HEK293 (cell line): Measurements from ENCODE around the gene FAM228B.
A peak's percentile ranks its signal among the peaks of the same experiment; 100 is the strongest.

Source experiments
- CTCF ChIA-PET: fragments of 350-600 bp; formaldehyde crosslinking; extraction: SDS; loops from one replicate; lab custom pipeline; 2021; ENCODE audit warnings: antibody characterized with exemption; lab: Yijun Ruan, JAX
- POLR2A ChIA-PET: fragments of 300-600 bp; formaldehyde crosslinking; extraction: SDS; loops from one replicate; lab custom pipeline; 2020; ENCODE audit warnings: antibody characterized with exemption, inconsistent platforms; lab: Yijun Ruan, JAX
- H3K27ac ChIP-seq: fragments of 200-500 bp; sonication (Bioruptor generic); 2 replicates; pipeline ENCODE4 v1.5.1; 2014; ENCODE audit warnings: low read depth, low read length, control low read depth, inconsistent platforms; ENCODE audit errors: extremely low read depth
- H3K36me3 ChIP-seq, 2 experiments: fragments of 200-500 bp in 1 of 2; sonication (Bioruptor generic) in 1 of 2; 1 replicate in 1 of 2; 2 replicates in 1 of 2; pipeline ENCODE4 v1.5.1; 2014 to 2017; ENCODE audit warnings: inconsistent platforms in 2 of 2, low read length in 2 of 2; ENCODE audit not compliant: control insufficient read depth in 2 of 2, insufficient read depth in 1 of 2
- H3K4me1 ChIP-seq: fragments of 200-500 bp; sonication (Bioruptor generic); 2 replicates; pipeline ENCODE4 v1.5.1; 2014; ENCODE audit warnings: mild to moderate bottlenecking, low read length, inconsistent platforms; ENCODE audit not compliant: control insufficient read depth, insufficient read depth
- H3K4me3 ChIP-seq: 2 replicates; pipeline ENCODE4 v1.5.1; 2011; ENCODE audit warnings: low read depth, mild to moderate bottlenecking, control low read depth, low read length, moderate library complexity
- H3K9me3 ChIP-seq: fragments of 200-500 bp; sonication (Bioruptor generic); 2 replicates; pipeline ENCODE4 v1.5.1; 2014; ENCODE audit warnings: low read depth, low read length, inconsistent platforms; ENCODE audit not compliant: control insufficient read depth, insufficient read depth
- GLI4 ChIP-seq: fragments of 450-650 bp; formaldehyde crosslinking; IDR thresholded peaks from 2 replicates; pipeline ENCODE4 v1.5.1; 2016; ENCODE audit warnings: missing biosample characterization, missing genetic modification characterization
- GLIS1 ChIP-seq: fragments of 450-650 bp; formaldehyde crosslinking; IDR thresholded peaks from 2 replicates; pipeline ENCODE4 v1.5.1; 2016; ENCODE audit warnings: missing biosample characterization, missing genetic modification characterization
- HOXC10 ChIP-seq: sonication (generic); formaldehyde crosslinking; IDR thresholded peaks from 2 replicates; pipeline ENCODE4 v1.8.1; 2023; ENCODE audit warnings: mild to moderate bottlenecking, missing genetic modification reagents
- KLF7 ChIP-seq: fragments of 450-650 bp; formaldehyde crosslinking; IDR thresholded peaks from 2 replicates; pipeline ENCODE4 v1.5.1; 2016; ENCODE audit warnings: missing biosample characterization, missing genetic modification characterization, borderline replicate concordance
- KLF8 ChIP-seq: fragments of 450-650 bp; formaldehyde crosslinking; IDR thresholded peaks from 2 replicates; pipeline ENCODE4 v1.5.1; 2016; ENCODE audit warnings: missing biosample characterization, missing genetic modification characterization
- PBX3 ChIP-seq: sonication (generic); formaldehyde crosslinking; IDR thresholded peaks from 2 replicates; pipeline ENCODE4 v1.8.1; 2022; ENCODE audit warnings: mild to moderate bottlenecking, moderate library complexity, missing genetic modification reagents
- WT1 ChIP-seq: fragments of 450-650 bp; formaldehyde crosslinking; IDR thresholded peaks from 2 replicates; pipeline ENCODE4 v1.5.1; 2016; ENCODE audit warnings: missing biosample characterization, missing genetic modification characterization
- ZIC2 ChIP-seq: fragments of 450-650 bp; formaldehyde crosslinking; IDR thresholded peaks from 2 replicates; pipeline ENCODE4 v1.5.1; 2016; ENCODE audit warnings: missing biosample characterization, missing genetic modification characterization
- ZNF140 ChIP-seq: fragments of 450-650 bp; formaldehyde crosslinking; IDR thresholded peaks from 2 replicates; pipeline ENCODE4 v1.5.1; 2016; ENCODE audit warnings: missing biosample characterization, missing genetic modification characterization
- ZNF169 ChIP-seq: fragments of 450-650 bp; formaldehyde crosslinking; IDR thresholded peaks from 2 replicates; pipeline ENCODE4 v1.5.1; 2016; ENCODE audit warnings: missing biosample characterization, missing genetic modification characterization
- ZNF174 ChIP-seq: fragments of 450-650 bp; formaldehyde crosslinking; IDR thresholded peaks from 2 replicates; pipeline ENCODE4 v1.5.0; 2017; ENCODE audit warnings: missing biosample characterization, mild to moderate bottlenecking, missing genetic modification characterization
- ZNF221 ChIP-seq: fragments of 450-650 bp; formaldehyde crosslinking; IDR thresholded peaks from 2 replicates; pipeline ENCODE4 v1.5.1; 2017; ENCODE audit warnings: missing biosample characterization, missing genetic modification characterization, borderline replicate concordance
- ZNF292 ChIP-seq: fragments of 450-650 bp; formaldehyde crosslinking; IDR thresholded peaks from 2 replicates; pipeline ENCODE4 v1.5.1; 2016; ENCODE audit warnings: low read depth, missing biosample characterization, missing genetic modification characterization, borderline replicate concordance
- ZNF362 ChIP-seq: fragments of 450-650 bp; formaldehyde crosslinking; IDR thresholded peaks from 2 replicates; pipeline ENCODE4 v1.5.1; 2016; ENCODE audit warnings: missing biosample characterization, missing genetic modification characterization
- ZNF391 ChIP-seq: fragments of 450-650 bp; formaldehyde crosslinking; IDR thresholded peaks from 2 replicates; pipeline ENCODE4 v1.5.1; 2016; ENCODE audit warnings: low read depth, missing biosample characterization, missing genetic modification characterization, borderline replicate concordance
- ZNF416 ChIP-seq: fragments of 450-650 bp; formaldehyde crosslinking; IDR thresholded peaks from 2 replicates; pipeline ENCODE4 v1.5.1; 2016; ENCODE audit warnings: missing biosample characterization, missing genetic modification characterization
- ZNF514 ChIP-seq: fragments of 450-650 bp; formaldehyde crosslinking; IDR thresholded peaks from 2 replicates; pipeline ENCODE4 v1.5.1; 2016; ENCODE audit warnings: missing biosample characterization, missing genetic modification characterization
- ZNF585B ChIP-seq: fragments of 450-650 bp; formaldehyde crosslinking; IDR thresholded peaks from 2 replicates; pipeline ENCODE4 v1.5.1; 2016; ENCODE audit warnings: missing biosample characterization, missing genetic modification characterization
- ZNF626 ChIP-seq: fragments of 450-650 bp; sonication (Bioruptor Pico); formaldehyde crosslinking; IDR thresholded peaks from 2 replicates; pipeline ENCODE4 v1.5.1; 2018; ENCODE audit warnings: missing biosample characterization, missing genetic modification characterization, inconsistent platforms
- ZSCAN18 ChIP-seq: fragments of 450-650 bp; formaldehyde crosslinking; IDR thresholded peaks from 2 replicates; pipeline ENCODE4 v1.5.1; 2016; ENCODE audit warnings: missing biosample characterization, missing genetic modification characterization

The FAM228B gene

GRCh38 chr2:24204505-24204904, 81.2 kb downstream of the FAM228B start:
- no peaks in the 10 kb centered on the region for H3K4me1 ChIP-seq
- CTCF ChIA-PET: no interaction called here
- POLR2A ChIA-PET: no interaction called here
- peaks cover 0 to 35% of the 10 kb centered on the region in 2 experiments; a peak in 2 of 3 replicates for H3K36me3 ChIP-seq
- TF ChIP-seq PBX3 (no peak), ZNF140 (tag by site-specific recombination) (no peak), KLF8 (tag by site-specific recombination) (no peak), ZNF221 (tag by site-specific recombination) (no peak), ZNF174 (tag by site-specific recombination) (no peak), ZNF362 (tag by site-specific recombination) (no peak), ZNF292 (tag by site-specific recombination) (no peak)
- no peak overlapping the region for H3K27ac ChIP-seq
- no peaks in the 10 kb centered on the region for H3K9me3 ChIP-seq
- no peak overlapping the region for H3K4me3 ChIP-seq

GRCh38 chr2:24205131-24205530, 81.9 kb downstream of the FAM228B start:
- TF ChIP-seq ZNF391 (tag by site-specific recombination): no peak
- TF ChIP-seq WT1 (tag by site-specific recombination): no peak
- no peak for TF ChIP-seq ZNF626 (tag by site-specific recombination)
- TF ChIP-seq KLF7: no peak
- TF ChIP-seq ZNF416 (tag by site-specific recombination): no peak
- no peak for TF ChIP-seq ZNF514 (tag by site-specific recombination)
- TF ChIP-seq ZNF585B (tag by site-specific recombination): no peak
- TF ChIP-seq ZNF169 (tag by site-specific recombination): no peak
- Histone ChIP-seq H3K4me1 (no peaks in the 10 kb centered on the region), H3K36me3 (peaks cover 0 to 37% of the 10 kb centered on the region in 2 experiments; a peak in 2 of 3 replicates), H3K4me3 (no peak overlapping the region), H3K27ac (no peak overlapping the region), H3K9me3 (no peaks in the 10 kb centered on the region)
- ChIA-PET CTCF (interaction anchor here (0.6 kb wide), 1 partner anchor 277 kb away, joined by 3 read pairs; no protein-coding TSS in a partner anchor), POLR2A (no interaction called here)

- Histone ChIP-seq H3K4me1 (no peaks in the 10 kb centered on the region), H3K4me3 (no peak overlapping the region), H3K36me3 (peaks cover 0 to 43% of the 10 kb centered on the region in 2 experiments; a peak in 2 of 3 replicates), H3K9me3 (no peaks in the 10 kb centered on the region), H3K27ac (no peak overlapping the region)
- CTCF ChIA-PET: no interaction called here
- POLR2A ChIA-PET: no interaction called here
- TF ChIP-seq ZIC2 (peak; percentile 99), GLIS1 (tag by site-specific recombination) (peak; percentile 86), HOXC10 (CRISPR knock-in tag) (no peak)
Observed at GRCh38 chr2:24206242-24206641, 83.0 kb downstream of the FAM228B start.

- TF ChIP-seq GLI4 (tag by site-specific recombination) (peak; percentile 88), ZSCAN18 (tag by site-specific recombination) (no peak)
- Histone ChIP-seq H3K36me3 (peaks cover 0 to 43% of the 10 kb centered on the region in 2 experiments; a peak in 2 of 3 replicates), H3K4me1 (no peaks in the 10 kb centered on the region), H3K27ac (no peak overlapping the region), H3K9me3 (no peaks in the 10 kb centered on the region), H3K4me3 (no peak overlapping the region)
- POLR2A ChIA-PET: no interaction called here
- CTCF ChIA-PET: interaction anchor here (0.6 kb wide), 1 partner anchor 781 kb away, joined by 3 read pairs; no protein-coding TSS in a partner anchor
Observed at GRCh38 chr2:24206714-24207113, 83.4 kb downstream of the FAM228B start.
